ENCODE data around the gene PPM1E.
"Not testable (repeated sequence)": the region's sequence is repeated elsewhere in the genome, so short reads cannot be mapped to it uniquely, and the experiment has no call there.

The PPM1E gene

DNA sequence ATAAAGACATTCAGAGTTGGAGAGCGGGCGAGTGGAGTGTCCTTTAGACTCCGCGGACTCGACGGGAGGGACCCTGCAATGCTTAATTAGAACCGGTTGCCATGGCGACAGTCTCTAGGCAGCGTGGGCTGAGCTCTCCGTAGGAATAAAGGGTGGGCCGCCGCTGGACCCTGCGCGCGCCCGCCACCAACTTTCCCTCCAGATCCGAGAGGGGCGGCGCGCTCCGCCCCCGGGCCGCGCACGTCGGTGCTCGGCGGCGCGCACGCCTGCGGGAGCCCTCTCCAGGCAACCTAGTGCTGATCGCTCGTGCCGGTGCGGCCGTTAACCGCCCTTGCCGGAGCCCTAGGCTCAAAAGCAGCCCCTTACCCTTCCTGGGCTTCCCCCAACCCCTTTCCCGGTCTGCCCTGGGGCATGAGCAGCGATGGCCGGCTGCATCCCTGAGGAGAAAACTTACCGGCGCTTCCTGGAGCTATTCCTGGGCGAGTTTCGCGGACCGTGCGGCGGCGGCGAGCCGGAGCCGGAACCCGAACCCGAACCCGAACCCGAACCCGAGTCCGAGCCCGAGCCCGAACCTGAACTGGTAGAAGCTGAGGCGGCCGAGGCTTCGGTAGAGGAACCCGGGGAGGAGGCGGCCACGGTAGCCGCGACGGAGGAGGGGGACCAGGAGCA is at the start of gene PPM1E:
Gene PPM1E, plus strand, starts transcription at position 278 of the 669 bp plus-strand sequence.
- peak; percentile 46 for DNase-seq

DNA sequence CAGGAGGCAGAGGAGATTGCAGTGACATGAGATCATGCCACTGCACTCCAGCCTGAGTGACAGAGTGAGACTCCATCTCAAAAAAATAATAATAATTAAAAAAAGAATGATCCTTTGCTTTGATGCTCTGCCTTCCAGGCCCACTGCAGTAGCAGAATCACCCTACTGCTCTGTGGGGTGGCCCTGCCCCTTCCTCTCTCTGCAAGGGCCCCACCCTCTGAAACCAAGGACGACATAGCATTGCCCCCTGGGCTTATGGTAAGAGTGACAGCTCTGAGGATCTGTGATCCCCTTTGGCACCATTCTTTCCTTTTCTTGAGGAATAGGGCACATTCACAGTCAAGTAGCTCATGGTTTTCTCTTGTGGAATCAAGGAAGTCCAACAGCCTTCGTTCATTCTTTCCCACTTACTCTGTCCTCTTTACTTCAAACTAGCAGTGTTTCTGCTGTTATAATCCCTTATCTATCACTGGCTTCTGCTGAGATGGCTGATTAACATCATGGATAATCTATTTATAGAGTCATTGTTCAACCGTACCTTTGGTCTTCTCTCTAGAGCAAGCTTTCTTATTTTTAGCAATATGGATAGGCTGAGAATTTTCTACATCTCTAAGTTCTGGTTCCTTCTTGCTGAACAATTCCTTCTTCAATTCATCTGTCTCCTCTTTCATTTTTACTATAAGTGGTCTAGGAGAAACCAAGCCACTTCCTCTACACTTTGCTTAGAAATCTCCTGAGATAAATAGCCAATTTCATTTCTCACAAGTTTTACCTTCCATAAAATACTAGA is 49.1 kb upstream of the PPM1E start:
- no peak for DNase-seq

DNA sequence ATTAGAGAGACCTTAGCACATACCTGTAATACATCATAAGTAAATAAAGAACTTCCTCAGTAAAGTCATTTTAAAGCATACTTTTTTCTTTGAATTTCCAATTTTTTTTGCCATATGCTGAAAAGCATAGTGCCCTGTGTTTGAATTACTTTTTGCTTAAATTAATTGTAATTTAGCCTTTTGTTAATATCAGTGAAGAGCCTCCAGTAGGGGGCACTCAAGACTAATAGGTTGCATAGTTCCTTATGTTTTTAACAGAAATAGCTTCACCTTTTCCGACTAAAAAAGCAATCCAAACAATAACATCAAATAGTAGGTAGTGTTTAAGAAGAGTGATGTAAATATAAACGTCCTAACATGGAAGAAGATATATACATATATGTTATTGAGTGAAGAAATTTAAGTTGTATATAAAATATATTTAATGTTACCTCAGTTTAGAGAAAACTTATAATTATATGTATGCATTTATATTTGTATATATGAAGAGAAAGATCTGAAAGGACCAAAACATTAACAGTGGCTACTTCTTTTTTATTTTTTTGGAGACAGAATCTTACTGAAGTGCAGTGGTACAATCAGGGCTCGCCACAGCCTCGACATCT is 44.6 kb upstream of the PPM1E start:
- DNase-seq: peak; percentile 55

DNA sequence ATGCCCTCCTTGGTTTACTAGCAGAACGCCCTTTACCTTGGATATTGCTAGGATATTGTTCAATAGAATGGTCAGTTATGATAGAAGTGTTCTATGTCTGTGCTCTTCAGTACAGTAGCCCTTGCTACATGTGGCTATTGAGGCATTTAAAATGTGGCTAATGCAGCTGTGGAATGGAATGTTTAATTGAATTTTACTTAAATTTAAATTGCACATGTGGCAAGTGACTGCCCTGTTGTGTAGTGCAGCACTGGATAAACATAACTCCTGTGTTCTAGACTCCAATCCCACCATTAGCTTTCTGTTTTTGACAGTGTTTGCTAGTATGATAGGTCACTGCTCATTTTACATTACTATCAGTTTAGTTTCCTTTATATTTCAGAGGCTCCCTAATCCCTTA is 33.4 kb upstream of the PPM1E start:
- DNase-seq: no peak

DNA sequence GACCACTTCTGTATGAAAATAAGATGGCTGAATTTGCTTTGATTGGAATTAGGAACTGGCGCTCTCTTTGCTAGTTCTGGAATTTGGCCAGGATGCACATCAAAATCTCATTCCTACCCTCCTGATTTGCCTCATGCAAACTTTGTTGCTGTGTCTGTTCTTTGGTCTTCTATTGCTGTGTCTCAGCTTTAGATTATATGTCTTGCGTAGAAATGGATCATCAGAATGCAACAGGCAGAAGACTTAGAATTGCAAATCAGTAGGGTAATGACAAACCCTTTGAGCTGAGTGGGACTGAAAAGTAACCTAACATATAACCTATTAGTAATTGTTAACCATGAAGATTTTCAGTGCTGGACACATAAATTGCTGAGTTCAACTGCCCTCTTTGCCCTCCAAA is 33.0 kb upstream of the PPM1E start:
- no peak for DNase-seq

DNA sequence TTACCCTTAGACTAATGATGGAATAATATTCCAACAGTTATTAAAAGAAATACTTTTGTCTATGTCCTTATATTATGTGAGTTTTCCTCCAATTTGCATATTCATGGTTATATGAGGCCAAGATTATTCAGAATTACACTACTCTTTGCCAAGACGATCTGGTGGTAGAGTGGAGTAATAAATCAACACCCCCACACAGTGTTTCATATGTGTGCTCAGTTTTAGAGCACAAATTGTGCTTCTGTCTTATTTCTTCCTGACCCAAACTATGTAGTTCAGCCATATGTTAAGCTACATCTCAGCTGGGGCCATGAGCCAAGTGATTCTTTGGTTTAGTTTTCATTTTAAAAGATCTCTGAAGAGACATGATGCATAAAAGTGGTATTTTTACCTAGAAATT is 26.9 kb upstream of the PPM1E start:
- DNase-seq: peak; percentile 26

DNA sequence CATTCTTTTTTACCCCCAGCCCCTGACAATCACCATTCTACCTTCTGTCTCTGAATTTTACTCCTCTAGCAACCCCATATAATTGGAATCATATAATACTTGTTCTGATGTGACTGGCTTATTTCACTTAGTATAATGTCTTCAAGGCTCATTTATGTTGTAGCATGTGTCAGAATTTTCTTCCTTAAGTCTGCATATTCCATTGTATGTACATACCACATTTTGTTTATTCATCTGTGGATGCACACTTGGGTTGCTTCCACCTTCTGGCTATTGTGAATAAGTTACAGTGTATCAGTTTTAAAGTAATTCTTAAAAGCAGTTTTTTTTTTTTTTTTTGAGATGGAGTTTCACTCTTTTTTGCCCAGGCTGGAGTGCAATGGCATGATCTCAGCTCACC is 24.7 kb upstream of the PPM1E start:
- DNase-seq: no peak

DNA sequence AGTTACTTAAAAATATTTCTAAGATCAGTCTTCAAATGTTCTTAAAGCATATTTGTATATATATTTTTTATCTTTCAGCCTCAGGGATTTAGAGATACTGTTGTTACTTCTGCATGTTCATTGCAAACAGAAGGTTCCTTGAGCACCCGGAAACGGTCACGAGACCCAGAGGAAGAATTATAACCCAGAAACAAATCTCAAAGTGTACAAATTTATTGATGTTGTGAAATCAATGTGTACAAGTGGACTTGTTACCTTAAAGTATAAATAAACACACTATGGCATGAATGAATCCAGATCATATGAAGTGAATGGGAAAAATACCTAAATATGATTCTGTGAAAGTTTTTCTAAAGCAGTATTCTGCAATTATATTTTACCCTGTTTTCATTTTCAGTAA is 21.6 kb upstream of the PPM1E start:
- no peak for DNase-seq

DNA sequence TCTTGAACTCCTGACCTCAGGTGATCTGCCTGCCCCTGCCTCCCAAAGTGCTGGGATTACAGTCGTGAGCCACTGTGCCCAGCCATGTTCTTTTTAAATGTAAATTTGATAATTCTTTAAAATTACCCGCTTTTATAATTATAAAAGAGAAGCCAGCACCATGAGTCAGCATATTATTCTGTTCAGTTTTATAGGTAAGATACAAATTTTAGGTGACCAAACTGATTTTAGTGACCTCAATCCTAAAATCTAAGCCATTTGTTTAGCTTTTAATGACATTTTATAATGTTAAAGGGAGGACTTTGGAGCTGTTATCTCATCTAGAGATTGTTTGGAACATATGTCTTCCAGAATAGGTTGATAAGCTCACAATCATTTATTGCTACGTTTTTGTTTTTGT is 20.8 kb upstream of the PPM1E start:
- DNase-seq: no peak

DNA sequence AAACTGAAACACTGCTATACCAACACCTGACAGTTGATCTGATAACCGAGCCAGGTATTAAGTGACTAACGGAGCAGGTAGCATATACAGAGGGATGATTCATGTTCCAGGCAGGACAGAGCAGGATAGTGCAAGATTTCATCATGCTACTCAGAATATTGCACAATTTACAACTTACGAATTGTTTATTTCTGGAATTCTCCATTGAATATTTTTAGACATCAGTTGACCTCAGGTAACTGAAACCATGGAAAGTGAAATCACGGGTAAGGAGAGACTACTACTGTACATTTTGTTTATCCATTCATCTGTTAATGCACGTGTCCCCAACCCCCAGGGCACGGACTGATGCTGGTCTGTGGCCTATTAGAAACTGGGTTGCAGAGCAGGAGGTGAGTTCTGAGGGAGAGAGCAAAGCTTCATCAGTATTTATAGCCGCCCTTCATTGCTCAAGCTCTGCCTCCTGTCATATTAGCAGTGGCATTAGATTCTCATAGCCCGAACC is 14.5 kb upstream of the PPM1E start:
- peak; percentile 31 for DNase-seq

DNA sequence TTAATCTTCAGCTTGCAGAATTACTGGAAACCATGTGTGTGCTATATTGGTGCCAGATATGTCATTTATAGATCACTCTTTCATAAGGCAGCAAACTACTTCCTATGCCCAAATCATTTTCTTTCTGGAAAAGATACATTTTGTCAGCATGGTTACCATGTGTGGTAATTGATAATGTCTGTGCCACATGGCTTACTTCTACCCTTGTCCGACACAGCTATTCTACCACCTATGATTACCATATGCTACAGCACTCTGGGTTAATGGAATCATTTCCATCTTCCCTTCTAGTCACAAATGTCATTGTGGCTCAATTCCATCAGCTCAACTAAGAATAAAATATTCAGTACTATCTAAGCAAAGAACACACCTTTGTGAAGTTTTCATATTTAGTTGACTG is 8.0 kb upstream of the PPM1E start:
- no peak for DNase-seq

DNA sequence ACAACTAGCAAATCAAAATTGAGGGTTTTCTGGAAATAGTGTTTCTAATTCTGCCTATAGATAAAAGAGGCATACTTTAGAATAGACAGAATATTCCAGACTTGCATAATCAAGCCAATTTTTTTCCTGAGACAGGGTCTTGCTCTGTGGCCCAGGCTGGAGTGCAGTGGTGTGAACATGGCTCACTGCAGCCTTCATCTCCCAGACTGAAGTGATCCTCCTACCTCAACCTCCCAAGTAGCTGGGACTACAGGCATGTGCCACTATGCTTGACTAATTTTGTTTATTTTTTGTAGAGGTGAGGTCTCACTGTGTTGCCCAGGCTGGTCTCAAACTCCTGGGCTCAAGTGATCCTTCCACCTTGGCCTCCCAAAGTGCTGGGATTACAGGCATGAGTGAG is 6.0 kb upstream of the PPM1E start:
- DNase-seq: not testable (repeated sequence)

DNA sequence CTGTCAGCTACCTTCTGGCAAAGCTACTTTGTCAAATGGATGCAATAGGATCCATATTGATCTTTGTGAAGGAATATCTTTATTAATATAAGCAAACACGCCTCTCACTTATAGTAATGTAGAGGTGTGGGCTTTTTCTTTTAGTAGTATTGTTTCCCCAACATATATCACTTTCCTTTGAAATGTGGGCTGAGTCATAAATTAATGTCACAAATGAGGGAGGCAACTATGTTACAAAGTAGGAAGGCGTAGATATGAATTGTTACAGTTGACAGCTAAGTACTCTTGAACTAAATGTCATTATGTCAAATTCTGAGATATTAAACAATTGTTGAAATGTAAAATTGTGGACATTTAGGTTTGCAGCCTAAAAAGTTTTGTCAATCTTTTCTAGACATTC is 2.6 kb upstream of the PPM1E start:
- DNase-seq: no peak

DNA sequence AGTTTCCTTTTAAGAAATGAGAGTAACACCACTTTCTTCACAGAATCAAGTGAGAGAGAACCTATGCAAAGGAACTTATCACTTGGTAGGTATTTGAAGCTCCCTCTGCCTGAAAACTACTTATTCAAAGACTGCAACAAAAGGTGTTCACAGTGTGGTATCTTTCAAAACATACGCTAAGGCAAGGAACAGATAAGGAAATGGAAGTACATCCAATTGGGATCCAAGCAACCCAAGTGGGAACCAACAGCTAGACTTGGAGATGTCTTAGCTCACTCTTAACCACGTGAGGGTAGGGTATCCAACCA is 431 bp upstream of the PPM1E start:
- no peak for DNase-seq

DNA sequence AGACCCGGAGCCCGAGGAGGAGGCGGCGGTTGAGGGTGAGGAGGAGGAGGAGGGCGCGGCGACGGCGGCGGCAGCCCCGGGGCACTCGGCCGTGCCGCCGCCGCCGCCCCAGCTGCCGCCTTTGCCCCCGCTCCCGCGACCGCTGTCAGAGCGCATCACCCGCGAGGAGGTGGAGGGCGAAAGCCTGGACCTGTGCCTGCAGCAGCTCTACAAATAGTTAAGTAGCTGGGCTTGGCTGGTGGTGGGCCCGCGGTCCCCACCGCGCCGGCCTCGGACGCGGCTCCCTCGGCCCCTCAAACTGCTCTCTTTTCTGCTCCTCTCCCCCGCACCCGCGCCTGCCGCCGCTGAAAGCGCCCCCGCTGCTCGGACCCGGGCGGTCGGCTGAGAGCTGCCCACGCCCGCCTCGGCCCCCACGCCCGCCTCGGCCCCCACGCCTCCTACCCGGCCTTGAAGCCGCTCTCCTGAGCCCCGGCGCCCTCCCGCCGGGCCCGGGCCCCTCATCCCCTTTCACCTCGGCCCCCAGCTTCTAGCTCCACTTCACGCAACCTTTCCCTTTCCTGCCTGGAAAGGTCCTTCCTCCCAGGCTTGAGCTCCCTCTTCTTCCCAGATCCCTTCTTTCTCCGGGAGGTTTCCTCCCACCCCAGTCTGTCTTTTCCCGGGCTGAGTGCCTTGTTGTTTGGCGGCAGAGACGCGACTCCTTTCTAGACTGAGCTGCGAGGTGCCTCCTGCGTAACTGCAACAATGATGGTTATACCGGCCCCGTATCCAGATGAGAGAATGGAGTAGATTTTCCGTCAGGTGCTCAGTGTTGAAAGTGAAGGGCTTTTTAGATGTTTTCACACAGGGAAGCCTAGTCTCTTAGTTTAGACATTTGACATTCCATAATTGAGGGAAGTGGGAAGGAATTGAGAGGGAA is 850 bp downstream of the PPM1E start:
- no peak for DNase-seq

DNA sequence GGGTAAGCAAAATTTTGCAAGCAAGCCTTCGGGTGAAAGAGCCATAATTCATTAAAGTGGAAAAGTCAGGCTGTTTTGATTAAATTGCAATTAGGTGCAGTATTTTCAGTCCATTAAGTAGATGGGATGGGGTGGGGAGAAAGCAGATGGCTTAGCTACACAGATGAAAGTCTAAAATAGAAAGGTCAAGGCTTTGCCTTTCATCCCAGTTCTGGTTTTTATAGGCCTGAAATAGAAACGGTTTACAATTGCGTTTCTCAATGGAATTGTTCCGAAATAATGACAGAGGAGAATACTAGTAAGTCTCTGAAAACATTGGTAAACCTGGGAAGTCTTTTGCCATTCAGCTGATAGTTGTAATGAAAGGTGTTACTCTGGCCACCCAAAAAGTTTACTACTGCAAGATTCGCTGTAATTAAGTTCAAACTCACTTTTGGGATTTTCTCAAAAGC is 1.5 kb downstream of the PPM1E start:
- no peak for DNase-seq

DNA sequence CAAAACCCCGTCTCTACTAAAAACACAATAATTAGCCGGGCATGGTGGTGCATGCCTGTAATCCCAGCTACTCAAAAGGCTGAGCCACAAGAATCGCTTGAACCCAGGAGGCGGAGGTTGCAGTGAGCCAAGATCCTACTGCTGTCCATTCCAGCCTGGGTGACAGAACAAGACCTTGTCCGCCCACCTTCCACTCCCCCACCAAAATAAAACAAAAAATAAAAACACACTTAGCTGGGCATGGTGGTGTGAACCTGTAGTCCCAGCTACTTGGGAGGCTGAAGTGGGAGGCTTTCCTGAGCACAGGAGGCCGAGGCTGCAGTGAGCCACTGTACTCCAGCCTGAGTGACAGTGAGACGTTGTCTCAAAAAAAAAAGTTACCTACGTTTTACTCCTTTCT is 3.2 kb downstream of the PPM1E start:
- DNase-seq: no peak

DNA sequence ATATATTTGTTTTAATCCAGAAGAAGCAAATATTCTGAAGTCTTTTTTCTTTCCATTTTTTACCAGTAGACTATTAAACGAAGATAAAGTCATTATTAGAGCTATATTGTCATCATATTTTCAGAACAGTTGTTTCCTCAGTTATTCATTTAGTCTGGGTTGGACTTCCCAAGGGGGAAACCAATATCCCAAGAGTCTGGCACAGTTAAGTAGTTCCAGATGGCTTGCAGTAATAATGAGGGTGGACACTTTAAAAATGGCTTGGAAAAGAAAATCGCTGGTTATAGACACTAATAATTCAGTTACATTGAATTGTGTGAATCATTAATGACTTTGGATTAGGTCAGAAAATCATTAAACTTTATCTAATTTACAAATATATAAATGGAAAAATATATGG is 3.9 kb downstream of the PPM1E start:
- DNase-seq: no peak

DNA sequence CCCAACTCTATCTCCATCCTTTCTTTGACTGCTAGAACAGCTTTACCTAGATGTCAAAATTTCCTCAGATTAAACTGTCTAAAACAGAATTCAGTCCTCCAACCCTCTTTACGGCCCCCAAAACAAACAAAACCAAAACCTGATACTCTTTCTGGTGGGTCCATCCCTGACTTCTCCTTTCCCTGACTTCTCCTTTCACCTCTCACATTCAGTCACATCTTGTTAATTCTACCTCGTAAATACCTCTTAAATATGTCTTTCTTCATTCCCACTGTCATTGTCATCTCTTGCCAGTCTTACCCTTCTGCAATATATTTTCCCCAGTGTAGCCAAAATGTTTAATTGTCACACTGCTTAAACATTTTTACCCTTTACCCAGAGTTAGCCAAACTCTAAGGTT is 4.6 kb downstream of the PPM1E start:
- DNase-seq: no peak

DNA sequence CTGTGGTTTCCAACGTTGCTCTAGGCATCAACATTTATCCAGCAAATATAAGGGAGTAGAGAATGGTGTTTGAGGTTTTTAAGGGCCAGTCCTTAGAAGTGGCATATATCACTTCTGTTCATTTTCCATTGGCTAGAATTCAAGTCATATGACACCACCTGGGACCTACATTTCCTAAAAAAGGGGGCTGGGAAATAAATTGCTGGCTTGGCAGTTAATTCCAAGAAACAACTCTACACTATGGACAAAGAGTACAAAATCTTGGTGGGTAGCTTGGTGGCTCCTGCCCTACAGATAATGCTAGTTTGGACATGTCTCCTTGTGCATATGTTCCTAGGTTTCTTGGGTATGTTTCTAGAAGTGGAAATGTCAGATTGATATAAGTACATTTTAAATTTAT is 7.6 kb downstream of the PPM1E start:
- no peak for DNase-seq

DNA sequence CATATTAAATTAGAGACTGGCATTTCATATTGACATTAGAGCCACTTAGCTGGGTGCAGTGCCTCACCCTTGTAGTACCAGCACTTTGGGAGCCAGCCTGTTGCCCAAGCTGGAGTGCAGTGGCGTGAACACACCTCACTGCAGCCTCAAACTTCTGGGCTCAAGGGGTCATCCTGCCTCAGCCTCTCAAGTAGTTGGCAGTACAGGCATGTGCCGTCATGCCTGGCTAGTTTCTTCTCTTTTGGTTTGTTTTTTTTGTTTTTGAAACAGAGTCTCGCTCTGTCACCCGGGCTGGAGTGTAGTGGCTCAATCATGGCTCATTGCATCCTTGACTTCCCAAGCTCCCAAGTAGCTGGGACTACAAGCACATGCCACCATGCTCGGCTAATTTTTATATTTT is 8.7 kb downstream of the PPM1E start:
- DNase-seq: no peak

DNA sequence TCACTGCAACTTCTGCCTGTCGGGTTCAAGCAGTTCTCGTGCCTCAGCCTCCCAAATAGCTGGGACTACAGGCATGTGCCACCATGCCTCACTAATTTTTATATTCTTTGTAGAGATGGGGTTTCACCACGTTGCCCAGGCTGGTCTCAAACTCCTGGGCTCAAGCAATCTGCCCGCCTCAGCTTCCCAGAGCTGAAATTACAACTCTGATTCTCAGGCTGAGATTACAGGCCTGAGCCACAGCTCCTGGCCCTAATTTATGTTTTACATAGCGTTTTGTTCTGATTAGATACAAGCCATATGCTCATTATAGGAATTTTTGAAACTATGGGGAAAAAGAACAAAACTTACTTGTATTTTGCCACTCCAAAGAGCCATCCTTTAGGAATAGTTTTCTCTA is 22.8 kb downstream of the PPM1E start:
- DNase-seq: not testable (repeated sequence)

DNA sequence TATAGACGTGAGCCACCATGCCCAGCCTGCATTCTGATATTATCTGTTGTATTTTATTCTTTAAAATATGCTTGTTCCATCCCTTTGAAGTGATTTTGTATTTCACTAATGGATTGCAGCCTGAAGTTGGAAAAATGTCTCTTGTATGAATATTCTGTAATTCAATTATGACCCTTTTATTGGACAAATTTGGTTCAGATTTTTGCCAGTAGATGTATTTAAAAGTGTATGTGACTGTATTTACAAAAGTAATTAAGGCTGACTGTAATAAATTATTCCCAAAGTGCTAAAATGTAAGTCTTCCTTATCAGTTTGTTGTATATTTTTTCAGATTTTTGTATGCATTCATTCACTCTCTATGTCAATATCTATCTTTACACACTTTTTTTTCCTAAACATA is 23.8 kb downstream of the PPM1E start:
- no peak for DNase-seq

All from fibroblast of skin of right quadriceps (primary cell).